Sciatic nerve (tissue), 2 donors: Measurements from ENCODE around the gene ABHD11. TPM values are rescaled to one million over a fixed set of nuclear protein-coding genes. Genes with fewer than 3 reads are reported as not detected.
"Not testable (repeated sequence)": the region's sequence is repeated elsewhere in the genome, so short reads cannot be mapped to it uniquely, and the experiment has no call there.

ENCODE experiments used
- ATAC-seq: fragments of 200-7000 bp; cut with Tn5 transposase; one replicate; pipeline ENCODE4 v1.9.1; 2020; ENCODE audit warnings: mild to moderate bottlenecking, moderate library complexity
- DNase-seq: peaks from one replicate; pipeline ENCODE4 v3.0.0-alpha.2; 2020; ENCODE audit warnings: low spot score
- intact Hi-C: fragments of 100-400 bp; cut with DNase I; formaldehyde crosslinking; loops from one replicate; pipeline ENCODE4 v1.14.2; 2022
- total RNA-seq: library from RNA; stranded (reverse); fragmentation: NEBNext Ultra II Directional; extraction: Animal tissue kit (Norgen Biotek cat#: 25700); gene quantifications from one replicate; pipeline ENCODE4 v1.2.1, GENCODE V29; 2021
- donor health status: DM: no; HTN: no; CAD: no.
- donor health status: DM: no; HTN: no; CAD: no.

ABHD11 gene
- total RNA-seq, 1 donor from 2014 or later: 10.7 TPM

- intact Hi-C loops: no loop called here
- ATAC-seq (no peak), DNase-seq (no peak)
These were observed 14.8 kb downstream of the ABHD11 start for GRCh38 chr7:73723813-73724212.

GRCh38 chr7:73722785-73723184 lies 15.8 kb downstream of the ABHD11 start:
- intact Hi-C loops: no loop called here
- DNase-seq (no peak), ATAC-seq (no peak)

- ATAC-seq, DNase-seq, intact Hi-C loops: not testable (repeated sequence)
These were observed 16.4 kb downstream of the ABHD11 start for GRCh38 chr7:73722182-73722581.

- ATAC-seq: no peak
- no peak for DNase-seq
- intact Hi-C loops: no loop called here
These were observed 17.2 kb downstream of the ABHD11 start for GRCh38 chr7:73721377-73721817.

- ATAC-seq, DNase-seq: not testable (repeated sequence)
These were observed 18.2 kb downstream of the ABHD11 start for GRCh38 chr7:73720443-73720842.

GRCh38 chr7:73719806-73720169 lies 18.8 kb downstream of the ABHD11 start:
- DNase-seq: no peak
- ATAC-seq: peak; percentile 35
- intact Hi-C loops: no loop called here

More at GRCh38 chr7:73720443-73720842, 18.2 kb downstream of the ABHD11 start:
- intact Hi-C loops: not testable (repeated sequence)

GRCh38 chr7:73718905-73719805 lies 19.4 kb downstream of the ABHD11 start, which contains the start of gene STX1A:
STX1A (minus strand) TSS chr7:73719669; CDS start chr7:73719631, 38 bp downstream.
- DNase-seq (peak; percentile 78), ATAC-seq (peak; percentile 63)
- intact Hi-C loops: no loop called here

GRCh38 chr7:73718438-73718881 lies 20.1 kb downstream of the ABHD11 start:
- intact Hi-C loops: no loop called here
- ATAC-seq (no peak), DNase-seq (no peak)

GRCh38 chr7:73717991-73718405 lies 20.6 kb downstream of the ABHD11 start:
- no peak for ATAC-seq
- intact Hi-C loops: no loop called here

GRCh38 chr7:73717025-73717807 lies 21.4 kb downstream of the ABHD11 start:
- DNase-seq: no peak
- intact Hi-C loops: no loop called here
- peak; percentile 20 for ATAC-seq

More at GRCh38 chr7:73717991-73718405, 20.6 kb downstream of the ABHD11 start:
- DNase-seq: no peak

GRCh38 chr7:73716318-73716890 lies 22.2 kb downstream of the ABHD11 start:
- ATAC-seq (no peak), DNase-seq (no peak)
- intact Hi-C loops: no loop called here

- ATAC-seq: no peak
- intact Hi-C loops: no loop called here
- DNase-seq: no peak
These were observed 22.8 kb downstream of the ABHD11 start for GRCh38 chr7:73715648-73716317.

GRCh38 chr7:73713319-73713718 lies 25.3 kb downstream of the ABHD11 start:
- intact Hi-C loops, ATAC-seq, DNase-seq: not testable (repeated sequence)

- intact Hi-C loops: no loop called here
- DNase-seq (no peak), ATAC-seq (no peak)
These were observed 25.8 kb downstream of the ABHD11 start for GRCh38 chr7:73712773-73713172.

- intact Hi-C loops: no loop called here
- ATAC-seq (no peak), DNase-seq (no peak)
These were observed 29.5 kb downstream of the ABHD11 start for GRCh38 chr7:73708961-73709549.

GRCh38 chr7:73707045-73707631 lies 31.5 kb downstream of the ABHD11 start:
- intact Hi-C loops: no loop called here
- DNase-seq (peak; percentile 77), ATAC-seq (peak; percentile 13)

- intact Hi-C loops: no loop called here
- no peak for ATAC-seq
- DNase-seq: peak; percentile 55
These were observed 32.2 kb downstream of the ABHD11 start for GRCh38 chr7:73706126-73707044.
